ENCODE data around the gene PRRG2. TPM values are rescaled to one million over a fixed set of nuclear protein-coding genes. Genes with fewer than 3 reads are reported as not detected.

Gene PRRG2
- total and polyA plus RNA-seq, 2 experiments from 2014 or later = 2.0 to 3.8 TPM

DNA sequence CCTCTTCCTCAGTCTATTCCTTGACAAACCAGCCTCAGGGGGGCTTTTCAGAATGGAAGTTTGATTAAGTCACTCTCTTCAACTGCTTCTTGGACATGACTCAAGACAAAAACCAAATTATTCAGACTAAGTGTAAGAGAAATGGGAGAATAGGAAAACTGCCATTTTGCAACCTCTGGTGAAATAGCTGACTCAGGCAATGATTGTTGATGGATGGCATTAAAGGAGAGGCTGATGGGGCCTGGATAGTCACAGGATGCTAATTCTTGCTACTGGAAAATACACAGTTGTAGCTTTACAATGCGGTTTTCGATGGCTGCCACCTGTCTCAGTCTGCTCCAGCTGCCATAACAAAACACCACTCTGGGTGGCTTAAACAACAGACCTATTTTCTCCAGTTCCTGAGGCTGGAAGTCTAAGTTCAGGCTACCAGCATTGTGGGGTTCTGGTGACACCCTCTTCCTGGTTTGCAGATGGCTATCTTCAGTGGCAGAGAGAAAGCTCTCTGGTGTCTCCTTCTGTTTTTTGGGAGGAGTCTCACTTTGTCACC, 6.8 kb upstream of the PRRG2 start:
- ATAC-seq = no peak
- peaks cover 7% of the 10 kb centered on the region; the same call in 1 of the 2 replicates for H4K20me1 ChIP-seq (replicated peaks; ENCODE audit: insufficient read depth)
- H3F3A ChIP-seq (replicated peaks; ENCODE audit: low read depth) = peaks cover 19% of the 10 kb centered on the region; the same call in 1 of the 2 replicates
- Mint-ChIP-seq H3K27me3 (ENCODE audit: insufficient read depth, low read depth, poor library complexity) (peaks cover 1% of the 10 kb centered on the region), H3K4me3 (no peak overlapping the region; the same call in 2 of the 3 replicates), H3K36me3 (ENCODE audit: low read depth) (peaks cover 20% of the 10 kb centered on the region; the same call in 2 of the 3 replicates), H3K27ac (no peak overlapping the region), H3K9me3 (no peaks in the 10 kb centered on the region), H3K4me1 (peaks cover 19% of the 10 kb centered on the region; the same call in 2 of the 3 replicates)
- no peak overlapping the region for H3K27ac ChIP-seq (ENCODE audit: low read depth)
- H3K27me3 ChIP-seq (ENCODE audit: insufficient read depth) = no peaks in the 10 kb centered on the region
- no peaks in the 10 kb centered on the region for H3K9me2 ChIP-seq (ENCODE audit: insufficient read depth)
- no peak overlapping the region for H3K4me3 ChIP-seq
- no peak overlapping the region for H2AFZ ChIP-seq
- no peak for TF ChIP-seq EZH2 (IDR thresholded peaks at IDR 0.05; ENCODE audit: low read depth, unreplicated experiment)
- no peak for TF ChIP-seq ZNF331 (CRISPR knock-in tag; IDR thresholded peaks at IDR 0.05; ENCODE audit: low read depth)
- TF ChIP-seq CREB1 (CRISPR knock-in tag; IDR thresholded peaks at IDR 0.05; ENCODE audit: low read depth) = no peak
- TF ChIP-seq, protein P1, sequence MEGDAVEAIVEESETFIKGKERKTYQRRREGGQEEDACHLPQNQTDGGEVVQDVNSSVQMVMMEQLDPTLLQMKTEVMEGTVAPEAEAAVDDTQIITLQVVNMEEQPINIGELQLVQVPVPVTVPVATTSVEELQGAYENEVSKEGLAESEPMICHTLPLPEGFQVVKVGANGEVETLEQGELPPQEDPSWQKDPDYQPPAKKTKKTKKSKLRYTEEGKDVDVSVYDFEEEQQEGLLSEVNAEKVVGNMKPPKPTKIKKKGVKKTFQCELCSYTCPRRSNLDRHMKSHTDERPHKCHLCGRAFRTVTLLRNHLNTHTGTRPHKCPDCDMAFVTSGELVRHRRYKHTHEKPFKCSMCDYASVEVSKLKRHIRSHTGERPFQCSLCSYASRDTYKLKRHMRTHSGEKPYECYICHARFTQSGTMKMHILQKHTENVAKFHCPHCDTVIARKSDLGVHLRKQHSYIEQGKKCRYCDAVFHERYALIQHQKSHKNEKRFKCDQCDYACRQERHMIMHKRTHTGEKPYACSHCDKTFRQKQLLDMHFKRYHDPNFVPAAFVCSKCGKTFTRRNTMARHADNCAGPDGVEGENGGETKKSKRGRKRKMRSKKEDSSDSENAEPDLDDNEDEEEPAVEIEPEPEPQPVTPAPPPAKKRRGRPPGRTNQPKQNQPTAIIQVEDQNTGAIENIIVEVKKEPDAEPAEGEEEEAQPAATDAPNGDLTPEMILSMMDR (conservative IDR thresholded peaks at IDR 0.05; ENCODE audit: low read depth in 2 of 2) = no peak
- no peak for TF ChIP-seq EZH2phosphoT487 (IDR thresholded peaks at IDR 0.05; ENCODE audit: unreplicated experiment)
- TF ChIP-seq ZNF114 (CRISPR knock-in tag; IDR thresholded peaks at IDR 0.05) = no peak
- TF ChIP-seq, protein P2, sequence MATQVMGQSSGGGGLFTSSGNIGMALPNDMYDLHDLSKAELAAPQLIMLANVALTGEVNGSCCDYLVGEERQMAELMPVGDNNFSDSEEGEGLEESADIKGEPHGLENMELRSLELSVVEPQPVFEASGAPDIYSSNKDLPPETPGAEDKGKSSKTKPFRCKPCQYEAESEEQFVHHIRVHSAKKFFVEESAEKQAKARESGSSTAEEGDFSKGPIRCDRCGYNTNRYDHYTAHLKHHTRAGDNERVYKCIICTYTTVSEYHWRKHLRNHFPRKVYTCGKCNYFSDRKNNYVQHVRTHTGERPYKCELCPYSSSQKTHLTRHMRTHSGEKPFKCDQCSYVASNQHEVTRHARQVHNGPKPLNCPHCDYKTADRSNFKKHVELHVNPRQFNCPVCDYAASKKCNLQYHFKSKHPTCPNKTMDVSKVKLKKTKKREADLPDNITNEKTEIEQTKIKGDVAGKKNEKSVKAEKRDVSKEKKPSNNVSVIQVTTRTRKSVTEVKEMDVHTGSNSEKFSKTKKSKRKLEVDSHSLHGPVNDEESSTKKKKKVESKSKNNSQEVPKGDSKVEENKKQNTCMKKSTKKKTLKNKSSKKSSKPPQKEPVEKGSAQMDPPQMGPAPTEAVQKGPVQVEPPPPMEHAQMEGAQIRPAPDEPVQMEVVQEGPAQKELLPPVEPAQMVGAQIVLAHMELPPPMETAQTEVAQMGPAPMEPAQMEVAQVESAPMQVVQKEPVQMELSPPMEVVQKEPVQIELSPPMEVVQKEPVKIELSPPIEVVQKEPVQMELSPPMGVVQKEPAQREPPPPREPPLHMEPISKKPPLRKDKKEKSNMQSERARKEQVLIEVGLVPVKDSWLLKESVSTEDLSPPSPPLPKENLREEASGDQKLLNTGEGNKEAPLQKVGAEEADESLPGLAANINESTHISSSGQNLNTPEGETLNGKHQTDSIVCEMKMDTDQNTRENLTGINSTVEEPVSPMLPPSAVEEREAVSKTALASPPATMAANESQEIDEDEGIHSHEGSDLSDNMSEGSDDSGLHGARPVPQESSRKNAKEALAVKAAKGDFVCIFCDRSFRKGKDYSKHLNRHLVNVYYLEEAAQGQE (IDR thresholded peaks at IDR 0.05; ENCODE audit: unreplicated experiment) = no peak
- TF ChIP-seq, protein P3, sequence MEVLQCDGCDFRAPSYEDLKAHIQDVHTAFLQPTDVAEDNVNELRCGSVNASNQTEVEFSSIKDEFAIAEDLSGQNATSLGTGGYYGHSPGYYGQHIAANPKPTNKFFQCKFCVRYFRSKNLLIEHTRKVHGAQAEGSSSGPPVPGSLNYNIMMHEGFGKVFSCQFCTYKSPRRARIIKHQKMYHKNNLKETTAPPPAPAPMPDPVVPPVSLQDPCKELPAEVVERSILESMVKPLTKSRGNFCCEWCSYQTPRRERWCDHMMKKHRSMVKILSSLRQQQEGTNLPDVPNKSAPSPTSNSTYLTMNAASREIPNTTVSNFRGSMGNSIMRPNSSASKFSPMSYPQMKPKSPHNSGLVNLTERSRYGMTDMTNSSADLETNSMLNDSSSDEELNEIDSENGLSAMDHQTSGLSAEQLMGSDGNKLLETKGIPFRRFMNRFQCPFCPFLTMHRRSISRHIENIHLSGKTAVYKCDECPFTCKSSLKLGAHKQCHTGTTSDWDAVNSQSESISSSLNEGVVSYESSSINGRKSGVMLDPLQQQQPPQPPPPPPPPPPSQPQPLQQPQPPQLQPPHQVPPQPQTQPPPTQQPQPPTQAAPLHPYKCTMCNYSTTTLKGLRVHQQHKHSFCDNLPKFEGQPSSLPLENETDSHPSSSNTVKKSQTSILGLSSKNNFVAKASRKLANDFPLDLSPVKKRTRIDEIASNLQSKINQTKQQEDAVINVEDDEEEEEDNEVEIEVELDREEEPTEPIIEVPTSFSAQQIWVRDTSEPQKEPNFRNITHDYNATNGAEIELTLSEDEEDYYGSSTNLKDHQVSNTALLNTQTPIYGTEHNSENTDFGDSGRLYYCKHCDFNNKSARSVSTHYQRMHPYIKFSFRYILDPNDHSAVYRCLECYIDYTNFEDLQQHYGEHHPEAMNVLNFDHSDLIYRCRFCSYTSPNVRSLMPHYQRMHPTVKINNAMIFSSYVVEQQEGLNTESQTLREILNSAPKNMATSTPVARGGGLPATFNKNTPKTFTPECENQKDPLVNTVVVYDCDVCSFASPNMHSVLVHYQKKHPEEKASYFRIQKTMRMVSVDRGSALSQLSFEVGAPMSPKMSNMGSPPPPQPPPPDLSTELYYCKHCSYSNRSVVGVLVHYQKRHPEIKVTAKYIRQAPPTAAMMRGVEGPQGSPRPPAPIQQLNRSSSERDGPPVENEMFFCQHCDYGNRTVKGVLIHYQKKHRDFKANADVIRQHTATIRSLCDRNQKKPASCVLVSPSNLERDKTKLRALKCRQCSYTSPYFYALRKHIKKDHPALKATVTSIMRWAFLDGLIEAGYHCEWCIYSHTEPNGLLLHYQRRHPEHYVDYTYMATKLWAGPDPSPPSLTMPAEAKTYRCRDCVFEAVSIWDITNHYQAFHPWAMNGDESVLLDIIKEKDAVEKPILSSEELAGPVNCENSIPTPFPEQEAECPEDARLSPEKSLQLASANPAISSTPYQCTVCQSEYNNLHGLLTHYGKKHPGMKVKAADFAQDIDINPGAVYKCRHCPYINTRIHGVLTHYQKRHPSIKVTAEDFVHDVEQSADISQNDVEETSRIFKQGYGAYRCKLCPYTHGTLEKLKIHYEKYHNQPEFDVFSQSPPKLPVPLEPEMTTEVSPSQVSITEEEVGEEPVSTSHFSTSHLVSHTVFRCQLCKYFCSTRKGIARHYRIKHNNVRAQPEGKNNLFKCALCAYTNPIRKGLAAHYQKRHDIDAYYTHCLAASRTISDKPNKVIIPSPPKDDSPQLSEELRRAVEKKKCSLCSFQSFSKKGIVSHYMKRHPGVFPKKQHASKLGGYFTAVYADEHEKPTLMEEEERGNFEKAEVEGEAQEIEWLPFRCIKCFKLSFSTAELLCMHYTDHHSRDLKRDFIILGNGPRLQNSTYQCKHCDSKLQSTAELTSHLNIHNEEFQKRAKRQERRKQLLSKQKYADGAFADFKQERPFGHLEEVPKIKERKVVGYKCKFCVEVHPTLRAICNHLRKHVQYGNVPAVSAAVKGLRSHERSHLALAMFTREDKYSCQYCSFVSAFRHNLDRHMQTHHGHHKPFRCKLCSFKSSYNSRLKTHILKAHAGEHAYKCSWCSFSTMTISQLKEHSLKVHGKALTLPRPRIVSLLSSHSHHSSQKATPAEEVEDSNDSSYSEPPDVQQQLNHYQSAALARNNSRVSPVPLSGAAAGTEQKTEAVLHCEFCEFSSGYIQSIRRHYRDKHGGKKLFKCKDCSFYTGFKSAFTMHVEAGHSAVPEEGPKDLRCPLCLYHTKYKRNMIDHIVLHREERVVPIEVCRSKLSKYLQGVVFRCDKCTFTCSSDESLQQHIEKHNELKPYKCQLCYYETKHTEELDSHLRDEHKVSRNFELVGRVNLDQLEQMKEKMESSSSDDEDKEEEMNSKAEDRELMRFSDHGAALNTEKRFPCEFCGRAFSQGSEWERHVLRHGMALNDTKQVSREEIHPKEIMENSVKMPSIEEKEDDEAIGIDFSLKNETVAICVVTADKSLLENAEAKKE (CRISPR knock-in tag; IDR thresholded peaks at IDR 0.05) = no peak
- no peak for TF ChIP-seq JUNB (IDR thresholded peaks at IDR 0.05; ENCODE audit: unreplicated experiment)
- TF ChIP-seq, protein P4, sequence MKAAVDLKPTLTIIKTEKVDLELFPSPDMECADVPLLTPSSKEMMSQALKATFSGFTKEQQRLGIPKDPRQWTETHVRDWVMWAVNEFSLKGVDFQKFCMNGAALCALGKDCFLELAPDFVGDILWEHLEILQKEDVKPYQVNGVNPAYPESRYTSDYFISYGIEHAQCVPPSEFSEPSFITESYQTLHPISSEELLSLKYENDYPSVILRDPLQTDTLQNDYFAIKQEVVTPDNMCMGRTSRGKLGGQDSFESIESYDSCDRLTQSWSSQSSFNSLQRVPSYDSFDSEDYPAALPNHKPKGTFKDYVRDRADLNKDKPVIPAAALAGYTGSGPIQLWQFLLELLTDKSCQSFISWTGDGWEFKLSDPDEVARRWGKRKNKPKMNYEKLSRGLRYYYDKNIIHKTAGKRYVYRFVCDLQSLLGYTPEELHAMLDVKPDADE (IDR thresholded peaks at IDR 0.05) = no peak
- no peak for TF ChIP-seq NANOG (IDR thresholded peaks at IDR 0.05; ENCODE audit: borderline replicate concordance)
- H3K4me1 ChIP-seq (ENCODE audit: insufficient read depth) = peaks cover 19% of the 10 kb centered on the region
- H3K36me3 ChIP-seq (ENCODE audit: insufficient read depth) = no peaks in the 10 kb centered on the region
- peaks cover 65% of the 10 kb centered on the region for H3K79me2 ChIP-seq (replicated peaks; ENCODE audit: insufficient read depth)
- H3K4me2 ChIP-seq = no peak overlapping the region
- no peak for DNase-seq (ENCODE audit: low spot score)
